WTC11 (cell line): ENCODE measurements around the gene BIRC3. TPM values are rescaled to one million over a fixed set of nuclear protein-coding genes. Genes with fewer than 3 reads are reported as not detected.

Experiments
- ATAC-seq: fragments of 200-7000 bp; cut with Tn5 transposase; 2 replicates; pipeline ENCODE4 v1.10.0; 2021; ENCODE audit warnings: mild to moderate bottlenecking, moderate library complexity
- CTCF ChIA-PET: fragments of 300-600 bp; sonication (Branson Sonifier 250); formaldehyde crosslinking; loops from one replicate; lab custom pipeline; 2021; ENCODE audit warnings: antibody characterized with exemption; lab: Charles Lee
- POLR2A ChIA-PET: fragments of 350-600 bp; sonication (Branson Sonifier 250); formaldehyde crosslinking; loops from one replicate; lab custom pipeline; 2021; ENCODE audit warnings: antibody characterized with exemption; lab: Charles Lee
- DNase-seq: peaks from one replicate; pipeline ENCODE4 v3.0.0; 2021; ENCODE audit warnings: low spot score
- H3K27ac Mint-ChIP-seq: 2 replicates; pipeline ENCODE4 v1.8.0; 2021; ENCODE audit warnings: mixed read lengths
- H3K27me3 Mint-ChIP-seq: 2 replicates; pipeline ENCODE4 v1.8.0; 2021; ENCODE audit warnings: low read depth, mild to moderate bottlenecking, moderate library complexity, mixed read lengths
- H3K36me3 Mint-ChIP-seq: 2 replicates; pipeline ENCODE4 v1.8.0; 2021; ENCODE audit warnings: mixed read lengths
- H3K4me1 Mint-ChIP-seq: 2 replicates; pipeline ENCODE4 v1.8.0; 2022; ENCODE audit warnings: mixed read lengths
- H3K4me3 Mint-ChIP-seq: 2 replicates; pipeline ENCODE4 v1.8.0; 2021; ENCODE audit warnings: mild to moderate bottlenecking, moderate library complexity, mixed read lengths
- H3K9me3 Mint-ChIP-seq: 2 replicates; pipeline ENCODE4 v1.8.0; 2021; ENCODE audit warnings: mixed read lengths
- ATF2 ChIP-seq: sonication (generic); formaldehyde crosslinking; IDR thresholded peaks from 2 replicates; pipeline ENCODE4 v1.8.1; 2022; ENCODE audit warnings: low read depth, missing genetic modification reagents, borderline replicate concordance
- CDX4 ChIP-seq: fragments of 250-450 bp; sonication (Bioruptor Pico); IDR thresholded peaks from 2 replicates; pipeline ENCODE4 v1.9.0; 2021; ENCODE audit warnings: moderate library complexity, mild to moderate bottlenecking, inconsistent platforms, borderline replicate concordance
- ESRRA ChIP-seq: sonication (generic); formaldehyde crosslinking; IDR thresholded peaks from 2 replicates; pipeline ENCODE4 v1.8.1; 2022; ENCODE audit warnings: mild to moderate bottlenecking, missing genetic modification reagents, borderline replicate concordance
- GABPB1 ChIP-seq: sonication (generic); formaldehyde crosslinking; IDR thresholded peaks from 2 replicates; pipeline ENCODE4 v1.8.1; 2023; ENCODE audit warnings: mild to moderate bottlenecking, missing genetic modification reagents
- HMGA2 ChIP-seq: fragments of 250-450 bp; sonication (Bioruptor Pico); IDR thresholded peaks from 2 replicates; pipeline ENCODE4 v1.4.0; 2021; ENCODE audit warnings: mild to moderate bottlenecking, moderate library complexity
- HMGXB4 ChIP-seq: sonication (generic); formaldehyde crosslinking; IDR thresholded peaks from 2 replicates; pipeline ENCODE4 v1.8.1; 2023; ENCODE audit warnings: mild to moderate bottlenecking, moderate library complexity, missing genetic modification reagents
- JAZF1 ChIP-seq: fragments of 250-450 bp; sonication (Bioruptor Pico); IDR thresholded peaks from 2 replicates; pipeline ENCODE4 v1.9.0; 2021; ENCODE audit warnings: moderate library complexity, mild to moderate bottlenecking, inconsistent platforms
- MYBL2 ChIP-seq: sonication (generic); formaldehyde crosslinking; IDR thresholded peaks from 2 replicates; pipeline ENCODE4 v1.8.1; 2023; ENCODE audit warnings: mild to moderate bottlenecking, moderate library complexity, missing genetic modification reagents
- NR3C1 ChIP-seq: sonication (generic); formaldehyde crosslinking; conservative IDR thresholded peaks from 2 replicates; pipeline ENCODE4 v1.8.1; 2023; ENCODE audit warnings: low read depth, mild to moderate bottlenecking, missing genetic modification reagents
- OVOL2 ChIP-seq: fragments of 250-450 bp; sonication (Bioruptor Pico); IDR thresholded peaks from 2 replicates; pipeline ENCODE4 v1.9.0; 2021; ENCODE audit warnings: mild to moderate bottlenecking, borderline replicate concordance
- SP1 ChIP-seq: sonication (generic); formaldehyde crosslinking; conservative IDR thresholded peaks from 2 replicates; pipeline ENCODE4 v1.8.1; 2022; ENCODE audit warnings: missing genetic modification reagents
- STAT6 ChIP-seq: sonication (generic); formaldehyde crosslinking; conservative IDR thresholded peaks from 2 replicates; pipeline ENCODE4 v1.8.1; 2023; ENCODE audit warnings: mild to moderate bottlenecking, low read depth, missing genetic modification reagents, moderate library complexity
- ZMAT4 ChIP-seq: fragments of 250-450 bp; sonication (Bioruptor Pico); IDR thresholded peaks from 2 replicates; pipeline ENCODE4 v1.9.0; 2021; ENCODE audit warnings: mild to moderate bottlenecking
- ZNF317 ChIP-seq: sonication (generic); formaldehyde crosslinking; IDR thresholded peaks from 2 replicates; pipeline ENCODE4 v1.8.1; 2023; ENCODE audit warnings: low read depth, mild to moderate bottlenecking, moderate library complexity, missing genetic modification reagents, borderline replicate concordance
- ZNF425 ChIP-seq: fragments of 250-450 bp; sonication (Bioruptor Pico); conservative IDR thresholded peaks from 2 replicates; pipeline ENCODE4 v1.9.0; 2021; ENCODE audit warnings: mild to moderate bottlenecking
- total RNA-seq: library from RNA; stranded (reverse); gene quantifications from 3 replicates; pipeline ENCODE4 v1.2.3, GENCODE V29; 2021

BIRC3 gene
- total RNA-seq, 1 experiment from 2014 or later, result 0.33 TPM

GRCh38 chr11:102304686-102305085 lies 12.6 kb upstream of the BIRC3 start:
- DNase-seq (no peak), ATAC-seq (no peak)
- ChIA-PET CTCF (no interaction called here), POLR2A (no interaction called here)
- Mint-ChIP-seq H3K27ac (no peak overlapping the region), H3K9me3 (peaks cover 28% of the 10 kb centered on the region), H3K4me1 (peaks cover 13% of the 10 kb centered on the region), H3K4me3 (no peak overlapping the region), H3K36me3 (peaks cover 24% of the 10 kb centered on the region), H3K27me3 (no peaks in the 10 kb centered on the region; the same call in 1 of the 2 replicates)
- TF ChIP-seq GABPB1 (no peak), ZMAT4 (CRISPR knock-in tag) (no peak)

- H3K4me1 Mint-ChIP-seq, result peaks cover 13% of the 10 kb centered on the region
- no peaks in the 10 kb centered on the region; the same call in 1 of the 2 replicates for H3K27me3 Mint-ChIP-seq
- DNase-seq (no peak), ATAC-seq (no peak)
- ChIA-PET POLR2A (no interaction called here), CTCF (interaction anchor here (0.5 to 1.5 kb wide), 10 partner anchors 10 to 361 kb away, joined by 3 to 10 read pairs (median 4); no protein-coding TSS in a partner anchor)
- no peak overlapping the region for H3K4me3 Mint-ChIP-seq
- H3K36me3 Mint-ChIP-seq, result peaks cover 24% of the 10 kb centered on the region
- peaks cover 28% of the 10 kb centered on the region for H3K9me3 Mint-ChIP-seq
- TF ChIP-seq MYBL2 (CRISPR knock-in tag) (no peak), GABPB1 (no peak), STAT6 (CRISPR knock-in tag) (no peak), HMGXB4 (CRISPR knock-in tag) (no peak), SP1 (CRISPR knock-in tag) (no peak), ESRRA (CRISPR knock-in tag) (no peak)
- no peak overlapping the region for H3K27ac Mint-ChIP-seq
Measured at GRCh38 chr11:102305352-102306047, 11.8 kb upstream of the BIRC3 start.

- no peaks in the 10 kb centered on the region; the same call in 1 of the 2 replicates for H3K27me3 Mint-ChIP-seq
- H3K9me3 Mint-ChIP-seq, result peaks cover 26% of the 10 kb centered on the region
- peaks cover 24% of the 10 kb centered on the region for H3K36me3 Mint-ChIP-seq
- no peak for DNase-seq
- TF ChIP-seq ZNF425 (no peak), JAZF1 (CRISPR knock-in tag) (no peak), NR3C1 (CRISPR knock-in tag) (no peak), CDX4 (CRISPR knock-in tag) (no peak), GABPB1 (no peak), ESRRA (CRISPR knock-in tag) (no peak), OVOL2 (CRISPR knock-in tag) (no peak), HMGA2 (no peak), ZNF317 (CRISPR knock-in tag) (no peak), ATF2 (CRISPR knock-in tag) (no peak)
- ATAC-seq, result no peak
- CTCF ChIA-PET, result interaction anchor here (0.7 to 1.5 kb wide), 9 partner anchors 11 to 360 kb away, joined by 3 to 10 read pairs (median 4); no protein-coding TSS in a partner anchor
- POLR2A ChIA-PET, result no interaction called here
- no peak overlapping the region for H3K4me3 Mint-ChIP-seq
- H3K4me1 Mint-ChIP-seq, result peaks cover 13% of the 10 kb centered on the region
- H3K27ac Mint-ChIP-seq, result no peak overlapping the region
Measured at GRCh38 chr11:102306048-102306597, 11.2 kb upstream of the BIRC3 start.
